ENCODE results near the gene OTX2. TPM values are rescaled to one million over a fixed set of nuclear protein-coding genes. Genes with fewer than 3 reads are reported as not detected.

Gene OTX2
- total and polyA plus RNA-seq, 2 of the 4 experiments (the other 2 are of a cell fraction), result not detected

GRCh38 chr14:56751471-56751870 is 58.8 kb downstream of the OTX2 start:
- H3K4me1 ChIP-seq (ENCODE audit: control insufficient read depth, insufficient read depth, low read length), result no peaks in the 10 kb centered on the region

More at GRCh38 chr14:56751471-56751870, 58.8 kb downstream of the OTX2 start:
- Histone ChIP-seq H3K4ac (ENCODE audit: low read depth, low read length) (no peak overlapping the region), H4K91ac (ENCODE audit: insufficient read depth, low read depth, low read length) (no peak overlapping the region), H4K8ac (ENCODE audit: low read depth in 2 of 2, low read length in 2 of 2) (no peak overlapping the region), H2BK5ac (ENCODE audit: low read depth, low read length, poor library complexity, severe bottlenecking) (no peak overlapping the region), H3K9ac (ENCODE audit: low read depth, low read length) (no peak overlapping the region), H3K36me3 (ENCODE audit: control insufficient read depth, insufficient read depth, low read length) (no peaks in the 10 kb centered on the region), H3K4me3 (ENCODE audit: insufficient read depth, low read depth, low read length) (no peak overlapping the region), H3K27me3 (ENCODE audit: control insufficient read depth, insufficient read depth, low read length) (no peaks in the 10 kb centered on the region), H2AFZ (replicated peaks; ENCODE audit: low read length, poor library complexity) (no peak overlapping the region), H3K9me1 (ENCODE audit: insufficient read depth, low read length) (no peaks in the 10 kb centered on the region), H4K5ac (ENCODE audit: low read depth, low read length) (no peak overlapping the region), H3K4me2 (ENCODE audit: low read depth, low read length) (no peak overlapping the region), H3K23ac (ENCODE audit: low read depth, low read length) (no peak overlapping the region), H3K56ac (ENCODE audit: extremely low read depth, insufficient read depth, low read length) (no peak overlapping the region), H3K9me3 (ENCODE audit: control insufficient read depth, insufficient read depth, low read length) (no peaks in the 10 kb centered on the region), H2AK5ac (ENCODE audit: low read depth, low read length) (no peak overlapping the region), H3K14ac (replicated peaks; ENCODE audit: low read depth, low read length) (no peak overlapping the region), H2AK9ac (replicated peaks; ENCODE audit: low read depth, low read length, poor library complexity) (no peak overlapping the region), H3K27ac (ENCODE audit: insufficient read depth, low read length) (no peak overlapping the region), H2BK120ac (ENCODE audit: low read depth, low read length) (no peak overlapping the region), H4K20me1 (ENCODE audit: insufficient read depth, low read length) (no peaks in the 10 kb centered on the region), H2BK15ac (ENCODE audit: low read depth, low read length) (no peak overlapping the region), H2BK20ac (ENCODE audit: low read depth, low read length) (no peak overlapping the region), H3K18ac (ENCODE audit: low read depth, low read length) (no peak overlapping the region), H3K79me1 (ENCODE audit: low read depth in 1 of 2, low read length in 2 of 2) (no peaks in the 10 kb centered on the region)
- dilution Hi-C loops (cut with HindIII; ENCODE audit: low sequenced_read_pairs, unreplicated experiment), result no loop called here
- ChIA-PET POLR2A (ENCODE audit: unreplicated experiment) (no interaction called here), CTCF (no interaction called here)
- TF ChIP-seq POLR2A (IDR thresholded peaks at IDR 0.05; ENCODE audit: low read depth, low read length) (no peak), NFE2L2 (IDR thresholded peaks at IDR 0.05; ENCODE audit: low read depth, low read length) (no peak)
- no TSS peak for BruUV-seq (replicated peaks)
- intact Hi-C loops (cut with micrococcal nuclease), result no loop called here
- in situ Hi-C loops (cut with MboI; ENCODE audit: low sequenced_read_pairs), result no loop called here
- DNase-seq (no peak), ATAC-seq (ENCODE audit: low read depth) (no peak)
- no CpG with 5 or more reads among the region's 2 CpGs for WGBS, 2 experiments (ENCODE audit: extremely low coverage in 2 of 2, insufficient read length in 1 of 2)

Small RNA genes lying within 50 kb of the gene (microRNA-seq; reads per million reads assigned to microRNA genes)
- gene RN7SL461P (ENCODE audit: insufficient read depth, insufficient read length) (not detected), gene RNU6-1204P (ENCODE audit: insufficient read depth, insufficient read length) (not detected)

Small RNA genes lying within 50 kb of the gene (small RNA-seq; reads per million reads assigned to genes)
- 0 reads per million in 5 experiments for gene RN7SL461P
- 0 reads per million in 5 experiments for gene RNU6-1204P

Other genes starting within 250 kb of the OTX2 start
- gene TMEM260, start 230.7 kb downstream of the OTX2 start, total RNA-seq (2012; rRNA removed), result 11.5 and 13.3 TPM in 2 replicates
- gene TMEM260, start 230.7 kb downstream of the OTX2 start, polyA plus RNA-seq (2012; rRNA removed), result 4.2 and 6.4 TPM in 2 replicates

Data from IMR-90 (cell line).